ENCODE results near the gene SLC17A1. TPM values are rescaled to one million over a fixed set of nuclear protein-coding genes. Genes with fewer than 3 reads are reported as not detected.

The SLC17A1 gene
- total RNA-seq, 1 experiment from 2014 or later = not detected

DNA sequence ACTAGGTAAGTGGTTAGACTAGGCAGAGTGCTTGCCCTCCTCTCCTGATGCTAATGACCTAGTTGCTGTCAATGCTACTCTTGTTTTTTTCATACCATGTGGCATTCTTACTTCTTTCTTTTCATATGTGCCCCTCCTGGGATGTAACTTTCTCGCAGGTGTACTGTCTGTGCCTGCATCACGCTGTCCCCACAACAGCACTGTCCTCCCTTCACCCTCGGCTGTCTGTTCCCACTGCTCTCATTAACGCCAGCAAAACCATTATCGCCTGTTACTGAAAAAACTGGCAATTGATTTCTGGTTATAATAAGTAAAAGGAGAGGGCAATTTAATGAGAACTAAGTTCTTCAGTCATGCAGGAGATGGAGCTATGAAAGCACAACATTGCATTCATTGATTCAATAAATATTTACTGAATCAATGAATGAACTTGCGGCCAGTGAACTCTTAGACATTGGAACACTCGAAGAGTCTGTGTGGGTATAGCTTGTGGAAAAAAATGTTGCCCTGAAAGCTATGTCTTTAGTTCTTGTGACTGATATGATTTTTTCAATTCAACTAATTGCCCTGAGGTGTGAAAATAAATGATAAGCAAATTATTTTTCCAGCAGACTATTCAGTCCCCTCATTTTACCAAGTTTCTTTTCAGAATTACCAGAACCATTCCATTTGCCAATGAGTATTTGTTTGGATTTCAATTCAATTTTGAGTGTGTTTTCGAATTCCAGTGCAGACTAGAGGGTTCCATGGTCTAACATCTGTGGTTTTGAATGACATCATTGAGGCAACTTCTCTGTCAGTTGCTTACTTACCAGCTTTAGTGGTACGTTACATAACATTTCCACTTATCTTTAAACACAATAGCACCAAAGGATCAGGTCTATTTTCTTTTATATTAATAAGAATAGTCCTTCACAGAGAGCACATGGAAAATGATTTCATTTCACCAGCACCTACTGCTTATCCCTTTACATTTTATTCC, 75.2 kb downstream of the SLC17A1 start:
- no TSS peak for BruUV-seq (replicated peaks)
- Histone ChIP-seq H3K27ac (ENCODE audit: low read length) (no peak overlapping the region), H3K4me3 (ENCODE audit: low read depth in 2 of 2, low read length in 2 of 2) (no peak overlapping the region), H3K36me3 (ENCODE audit: control insufficient read depth, insufficient read depth, low read length) (no peaks in the 10 kb centered on the region), H3K4me1 (ENCODE audit: control insufficient read depth, insufficient read depth, low read length) (no peaks in the 10 kb centered on the region), H3K27me3 (ENCODE audit: control insufficient read depth, insufficient read depth, low read length) (no peaks in the 10 kb centered on the region; the same call in 1 of the 2 replicates), H3K9me3 (ENCODE audit: control insufficient read depth, insufficient read depth, low read depth, low read length) (no peaks in the 10 kb centered on the region)
- intact Hi-C loops (cut with micrococcal nuclease; ENCODE audit: unreplicated experiment) = no loop called here
- ChIA-PET POLR2A (interaction anchor here (0.6 kb wide), 1 partner anchor 14 kb away, joined by 3 read pairs; no protein-coding TSS in a partner anchor), CTCF (no interaction called here)
- no peak for ATAC-seq
- TF ChIP-seq, protein P1, sequence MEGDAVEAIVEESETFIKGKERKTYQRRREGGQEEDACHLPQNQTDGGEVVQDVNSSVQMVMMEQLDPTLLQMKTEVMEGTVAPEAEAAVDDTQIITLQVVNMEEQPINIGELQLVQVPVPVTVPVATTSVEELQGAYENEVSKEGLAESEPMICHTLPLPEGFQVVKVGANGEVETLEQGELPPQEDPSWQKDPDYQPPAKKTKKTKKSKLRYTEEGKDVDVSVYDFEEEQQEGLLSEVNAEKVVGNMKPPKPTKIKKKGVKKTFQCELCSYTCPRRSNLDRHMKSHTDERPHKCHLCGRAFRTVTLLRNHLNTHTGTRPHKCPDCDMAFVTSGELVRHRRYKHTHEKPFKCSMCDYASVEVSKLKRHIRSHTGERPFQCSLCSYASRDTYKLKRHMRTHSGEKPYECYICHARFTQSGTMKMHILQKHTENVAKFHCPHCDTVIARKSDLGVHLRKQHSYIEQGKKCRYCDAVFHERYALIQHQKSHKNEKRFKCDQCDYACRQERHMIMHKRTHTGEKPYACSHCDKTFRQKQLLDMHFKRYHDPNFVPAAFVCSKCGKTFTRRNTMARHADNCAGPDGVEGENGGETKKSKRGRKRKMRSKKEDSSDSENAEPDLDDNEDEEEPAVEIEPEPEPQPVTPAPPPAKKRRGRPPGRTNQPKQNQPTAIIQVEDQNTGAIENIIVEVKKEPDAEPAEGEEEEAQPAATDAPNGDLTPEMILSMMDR (IDR thresholded peaks at IDR 0.05) = no peak
- TF ChIP-seq TCF7L2 (IDR thresholded peaks at IDR 0.05; ENCODE audit: low read depth, low read length) (no peak), SIN3A (IDR thresholded peaks at IDR 0.05; ENCODE audit: borderline replicate concordance, insufficient read depth, low read depth, low read length) (no peak), REST (IDR thresholded peaks at IDR 0.05; ENCODE audit: insufficient read depth in 1 of 2, low read depth in 2 of 2, low read length in 1 of 2) (no peak)
- no peak for DNase-seq (ENCODE audit: low read depth, low spot score)
- in situ Hi-C loops (cut with HindIII; ENCODE audit: low pct_unique_long_range_greater_than_20kb, low sequenced_read_pairs) = no loop called here

- ChIA-PET POLR2A (no interaction called here), CTCF (no interaction called here)
- Histone ChIP-seq H3K4me1 (ENCODE audit: control insufficient read depth, insufficient read depth, low read length) (no peaks in the 10 kb centered on the region), H3K36me3 (ENCODE audit: control insufficient read depth, insufficient read depth, low read length) (no peaks in the 10 kb centered on the region), H3K9me3 (ENCODE audit: control insufficient read depth, insufficient read depth, low read depth, low read length) (no peaks in the 10 kb centered on the region), H3K4me3 (ENCODE audit: low read depth in 2 of 2, low read length in 2 of 2) (no peak overlapping the region), H3K27ac (ENCODE audit: low read length) (no peak overlapping the region), H3K27me3 (ENCODE audit: control insufficient read depth, insufficient read depth, low read length) (no peaks in the 10 kb centered on the region; the same call in 1 of the 2 replicates)
- ATAC-seq (no peak), DNase-seq (ENCODE audit: low read depth, low spot score) (no peak)
- in situ Hi-C loops (cut with HindIII; ENCODE audit: low pct_unique_long_range_greater_than_20kb, low sequenced_read_pairs) (no loop called here), intact Hi-C loops (cut with micrococcal nuclease; ENCODE audit: unreplicated experiment) (no loop called here)
- no TSS peak for BruUV-seq (replicated peaks)
- TF ChIP-seq POLR2AphosphoS5 (IDR thresholded peaks at IDR 0.05; ENCODE audit: low read depth, low read length) (no peak), REST (IDR thresholded peaks at IDR 0.05; ENCODE audit: insufficient read depth in 1 of 2, low read depth in 2 of 2, low read length in 1 of 2) (no peak), SIN3A (IDR thresholded peaks at IDR 0.05; ENCODE audit: borderline replicate concordance, insufficient read depth, low read depth, low read length) (no peak), TCF7L2 (IDR thresholded peaks at IDR 0.05; ENCODE audit: low read depth, low read length) (no peak)
- TF ChIP-seq, protein P1 (IDR thresholded peaks at IDR 0.05) = no peak
These were observed 76.4 kb downstream of the SLC17A1 start for GRCh38 chr6:25755483-25755882.

Data from Panc1 (cell line).